ENCODE data around the gene ZNF185. TPM values are rescaled to one million over a fixed set of nuclear protein-coding genes. Genes with fewer than 3 reads are reported as not detected.

The ZNF185 gene
- total and polyA plus RNA-seq, 2 donors (not counting 3 experiments of a cell fraction or from before 2014, with no cell fraction given), result 18.7 to 31.6 TPM

- DNase-seq (ENCODE audit: low read depth, low spot score) (no peak), FAIRE-seq (no peak)
- H3K9me1 ChIP-seq (replicated peaks; ENCODE audit: control insufficient read depth, extremely low read depth, insufficient read depth, low read length), result no peaks in the 10 kb centered on the region
- dilution Hi-C loops (cut with MboI; ENCODE audit: extremely low pct_ligation_motif_present, low sequenced_read_pairs) (no loop called here), intact Hi-C loops (cut with micrococcal nuclease) (no loop called here)
- no peaks in the 10 kb centered on the region for H3K9me3 ChIP-seq (replicated peaks; ENCODE audit: control insufficient read depth, insufficient read depth, low read length)
- no peak overlapping the region for H2AFZ ChIP-seq (ENCODE audit: low read depth, low read length)
- no peaks in the 10 kb centered on the region for H3K27me3 ChIP-seq (ENCODE audit: control insufficient read depth in 2 of 2, insufficient read depth in 2 of 2, low read length in 2 of 2)
- no TSS peak for BruUV-seq (replicated peaks)
- no peaks in the 10 kb centered on the region for H3K36me3 ChIP-seq (ENCODE audit: control insufficient read depth in 2 of 2, extremely low read depth in 1 of 2, insufficient read depth in 2 of 2, low read length in 2 of 2)
- no peak overlapping the region for H3K9ac ChIP-seq (replicated peaks; ENCODE audit: extremely low read depth, insufficient read depth, low read length)
- peaks cover 2% of the 10 kb centered on the region for H3K4me1 ChIP-seq (ENCODE audit: control insufficient read depth, extremely low read depth, insufficient read depth, low read length)
- no peak overlapping the region for H3K4me3 ChIP-seq (replicated peaks in 1 of 3; ENCODE audit: insufficient read depth in 1 of 3, low read depth in 1 of 3, low read length in 3 of 3)
- H3K79me2 ChIP-seq (ENCODE audit: control insufficient read depth, insufficient read depth, low read length), result no peaks in the 10 kb centered on the region
- CTCF ChIA-PET, result no interaction called here
- no peak overlapping the region for H3K4me2 ChIP-seq (ENCODE audit: insufficient read depth, low read length)
- no peak overlapping the region for H3K27ac ChIP-seq (ENCODE audit: insufficient read depth, low read depth, low read length)
- no peak for TF ChIP-seq MAX (IDR thresholded peaks at IDR 0.05; ENCODE audit: insufficient read depth, insufficient read length)
- TF ChIP-seq GATA2 (IDR thresholded peaks at IDR 0.05; ENCODE audit: insufficient read depth, insufficient read length, low read depth, low read length), result no peak
- no peak for TF ChIP-seq MYC (IDR thresholded peaks at IDR 0.05; ENCODE audit: low read depth, low read length)
- no peak for TF ChIP-seq POLR2A (IDR thresholded peaks at IDR 0.05; ENCODE audit: low read depth, low read length)
- no peak for TF ChIP-seq CTCF (IDR thresholded peaks at IDR 0.05; ENCODE audit: extremely low read depth in 1 of 2, insufficient read depth in 1 of 2, low read depth in 1 of 2, low read length in 2 of 2)
- TF ChIP-seq EZH2 (IDR thresholded peaks at IDR 0.05; ENCODE audit: borderline replicate concordance, low read depth, low read length, severe bottlenecking), result no peak
- no peak for TF ChIP-seq FOS (IDR thresholded peaks at IDR 0.05; ENCODE audit: borderline replicate concordance, insufficient read depth, low read length)
- TF ChIP-seq POLR2AphosphoS5 (IDR thresholded peaks at IDR 0.05; ENCODE audit: insufficient read depth, low read depth, low read length), result no peak
- TF ChIP-seq JUN (IDR thresholded peaks at IDR 0.05; ENCODE audit: borderline replicate concordance, insufficient read depth, insufficient read length, low read depth), result no peak
- H4K20me1 ChIP-seq (replicated peaks; ENCODE audit: control insufficient read depth, extremely low read depth, insufficient read depth, low read length), result no peaks in the 10 kb centered on the region
- POLR2A ChIA-PET, result no interaction called here
Measured at GRCh38 chrX:152928761-152929400, 31.0 kb downstream of the ZNF185 start.

Measured in endothelial cell of umbilical vein (primary cell).